H1 (cell line): ENCODE results near the gene C21orf58. TPM values are rescaled to one million over a fixed set of nuclear protein-coding genes. Genes with fewer than 3 reads are reported as not detected.

ENCODE experiments used
- CTCF ChIA-PET: fragments of 300-600 bp; sonication (Branson Sonifier 250); formaldehyde crosslinking; loops from one replicate; lab custom pipeline; 2021; ENCODE audit not compliant: partially characterized antibody; lab: Charles Lee
- POLR2A ChIA-PET: fragments of 300-600 bp; sonication (Branson Sonifier 250); formaldehyde crosslinking; loops from one replicate; lab custom pipeline; 2021; ENCODE audit warnings: inconsistent platforms; ENCODE audit not compliant: partially characterized antibody; lab: Charles Lee
- DNase-seq, 2 experiments: peaks; one replicate each; pipeline versions ENCODE4 v3.0.0 to v3.0.0-alpha.2; 2010 to 2022; ENCODE audit warnings: low spot score in 2 of 2, low read depth in 1 of 2, mixed read lengths in 1 of 2
- FAIRE-seq: peaks from 2 replicates; lab custom pipeline; 2011; peaks lifted over from hg19 to GRCh38; lab: Jason Lieb, UNC
- H2AFZ ChIP-seq: 2 replicates; pipeline ENCODE4 v1.8.1; 2012; ENCODE audit warnings: low read length, inconsistent platforms
- H2AK5ac ChIP-seq: 2 replicates; pipeline ENCODE4 v1.6.1; 2013; ENCODE audit warnings: low read depth, low read length
- H2BK120ac ChIP-seq: replicated peaks from 2 replicates; pipeline ENCODE3; 2013; ENCODE audit warnings: low read depth, low read length, inconsistent platforms
- H2BK12ac ChIP-seq: 2 replicates; pipeline ENCODE4 v1.6.1; 2013; ENCODE audit warnings: low read depth, low read length
- H2BK15ac ChIP-seq: 2 replicates; pipeline ENCODE4 v1.6.1; 2013; ENCODE audit warnings: low read length
- H2BK20ac ChIP-seq: 2 replicates; pipeline ENCODE4 v1.6.1; 2013; ENCODE audit warnings: low read length
- H2BK5ac ChIP-seq: 2 replicates; pipeline ENCODE4 v1.6.1; 2013; ENCODE audit warnings: low read depth, low read length
- H3K14ac ChIP-seq: 2 replicates; pipeline ENCODE4 v1.6.1; 2013; ENCODE audit warnings: inconsistent platforms; ENCODE audit not compliant: insufficient read length
- H3K18ac ChIP-seq: 2 replicates; pipeline ENCODE4 v1.6.1; 2013; ENCODE audit warnings: low read length; ENCODE audit errors: extremely low read depth
- H3K23ac ChIP-seq: 2 replicates; pipeline ENCODE4 v1.6.1; 2013; ENCODE audit warnings: inconsistent platforms; ENCODE audit not compliant: insufficient read length
- H3K23me2 ChIP-seq: 2 replicates; pipeline ENCODE4 v1.6.1; 2013; ENCODE audit warnings: low read depth, low read length
- H3K27ac ChIP-seq: 2 replicates; pipeline ENCODE4 v1.6.1; 2011; ENCODE audit warnings: low read depth, low read length, inconsistent platforms
- H3K27me3 ChIP-seq, 4 experiments: replicated peaks in 1 of 4; 1 replicate in 1 of 4; 2 replicates in 3 of 4; pipeline versions ENCODE4 v1.6.1 to v1.8.1; 2011 to 2013; ENCODE audit warnings: low read length in 3 of 4, mild to moderate bottlenecking in 3 of 4, inconsistent platforms in 2 of 4, mixed read lengths in 2 of 4, moderate library complexity in 1 of 4; ENCODE audit not compliant: control insufficient read depth in 3 of 4, insufficient read depth in 3 of 4; ENCODE audit errors: extremely low read depth in 1 of 4
- H3K36me3 ChIP-seq, 4 experiments: 2 replicates each; pipeline versions ENCODE4 v1.6.1 to v1.8.1; 2011 to 2013; ENCODE audit warnings: mild to moderate bottlenecking in 4 of 4, low read length in 3 of 4, moderate library complexity in 2 of 4, control low read depth in 1 of 4, inconsistent platforms in 1 of 4; ENCODE audit not compliant: insufficient read depth in 4 of 4, control insufficient read depth in 2 of 4
- H3K4ac ChIP-seq: replicated peaks from 2 replicates; pipeline ENCODE3; 2013; ENCODE audit warnings: low read length, low read depth, mixed read lengths, inconsistent platforms; ENCODE audit not compliant: insufficient read length
- H3K4me1 ChIP-seq, 4 experiments: replicated peaks in 1 of 4; 1 replicate in 1 of 4; 2 replicates in 3 of 4; pipeline versions ENCODE4 v1.6.1 to v1.8.1; 2011 to 2013; ENCODE audit warnings: low read length in 3 of 4, inconsistent platforms in 2 of 4, mixed read lengths in 1 of 4; ENCODE audit not compliant: insufficient read depth in 4 of 4, control insufficient read depth in 3 of 4
- H3K4me2 ChIP-seq, 2 experiments: 2 replicates each; pipeline versions ENCODE4 v1.6.1 to v1.8.1; 2011 to 2013; ENCODE audit warnings: low read depth in 2 of 2, low read length in 2 of 2, control low read depth in 1 of 2, inconsistent platforms in 1 of 2, mild to moderate bottlenecking in 1 of 2; ENCODE audit not compliant: insufficient read depth in 1 of 2
- H3K4me3 ChIP-seq, 4 experiments: fragments of 200-600, 300-600 bp in 1 of 4; sonication (generic), shearing (Covaris generic), sonication (Bioruptor Twin) in 1 of 4; 2 replicates each; pipeline versions ENCODE4 v1.5.1 to v1.8.1; 2011 to 2016; ENCODE audit warnings: low read length in 4 of 4, low read depth in 3 of 4, control low read depth in 2 of 4, inconsistent platforms in 2 of 4, mild to moderate bottlenecking in 2 of 4, mixed read lengths in 1 of 4, moderate library complexity in 1 of 4; ENCODE audit not compliant: insufficient read depth in 2 of 4; ENCODE audit errors: extremely low read depth in 1 of 4
- H3K56ac ChIP-seq: replicated peaks from 2 replicates; pipeline ENCODE3; 2013; ENCODE audit warnings: low read depth, mild to moderate bottlenecking, mixed read lengths, low read length, inconsistent platforms; ENCODE audit not compliant: insufficient read length
- H3K79me1 ChIP-seq: 2 replicates; pipeline ENCODE4 v1.6.1; 2013; ENCODE audit warnings: low read depth, low read length, control low read depth
- H3K79me2 ChIP-seq, 2 experiments: 2 replicates each; pipeline versions ENCODE4 v1.6.1 to v1.8.1; 2012 to 2013; ENCODE audit warnings: low read length in 2 of 2, mild to moderate bottlenecking in 2 of 2, inconsistent platforms in 1 of 2; ENCODE audit not compliant: insufficient read depth in 2 of 2, control insufficient read depth in 1 of 2
- H3K9ac ChIP-seq, 4 experiments: replicated peaks in 1 of 4; 1 replicate in 1 of 4; 2 replicates in 3 of 4; pipeline versions ENCODE4 v1.6.1 to v1.8.1; 2011 to 2013; ENCODE audit warnings: low read depth in 3 of 4, low read length in 3 of 4, control low read depth in 2 of 4, mild to moderate bottlenecking in 2 of 4, moderate library complexity in 2 of 4, inconsistent platforms in 1 of 4; ENCODE audit errors: extremely low read depth in 1 of 4
- H3K9me3 ChIP-seq, 2 experiments: 2 replicates each; pipeline versions ENCODE4 v1.6.1 to v1.8.1; 2012 to 2013; ENCODE audit warnings: mild to moderate bottlenecking in 2 of 2, moderate library complexity in 2 of 2, control low read depth in 1 of 2, inconsistent platforms in 1 of 2, low read depth in 1 of 2, low read length in 1 of 2, mixed read lengths in 1 of 2; ENCODE audit not compliant: insufficient read depth in 2 of 2
- H4K20me1 ChIP-seq, 2 experiments: replicated peaks in 1 of 2; 2 replicates each; pipeline versions ENCODE3 to v1.8.1; 2011 to 2013; ENCODE audit warnings: inconsistent platforms in 2 of 2, low read length in 2 of 2, mild to moderate bottlenecking in 1 of 2; ENCODE audit not compliant: insufficient read depth in 2 of 2, control insufficient read depth in 1 of 2
- H4K5ac ChIP-seq: 2 replicates; pipeline ENCODE4 v1.6.1; 2013; ENCODE audit warnings: low read length, low read depth, mixed read lengths, inconsistent platforms; ENCODE audit not compliant: insufficient read length
- H4K8ac ChIP-seq: 2 replicates; pipeline ENCODE4 v1.8.0; 2013; ENCODE audit warnings: mild to moderate bottlenecking, moderate library complexity, low read length, inconsistent platforms; ENCODE audit not compliant: insufficient read depth; ENCODE audit errors: extremely low read depth
- H4K91ac ChIP-seq: replicated peaks from 2 replicates; pipeline ENCODE3; 2013; ENCODE audit warnings: low read length, mixed read lengths, inconsistent platforms; ENCODE audit not compliant: insufficient read length
- GTF2F1 ChIP-seq: IDR thresholded peaks from 2 replicates; pipeline ENCODE4 v1.6.1; 2012; ENCODE audit warnings: low read depth, low read length, improper control_type of control experiment, borderline replicate concordance
- POLR2A ChIP-seq, 2 experiments: IDR thresholded peaks; 1 replicate in 1 of 2; 2 replicates in 1 of 2; pipeline ENCODE4 v1.6.1; 2011; ENCODE audit warnings: low read depth in 2 of 2, low read length in 2 of 2, mild to moderate bottlenecking in 2 of 2; ENCODE audit errors: control extremely low read depth in 1 of 2
- RFX5 ChIP-seq: IDR thresholded peaks from 2 replicates; pipeline ENCODE4 v1.6.1; 2011; ENCODE audit warnings: low read depth, low read length, improper control_type of control experiment, borderline replicate concordance
- SAP30 ChIP-seq: fragments of 300-600 bp; sonication (generic); IDR thresholded peaks from 2 replicates; pipeline ENCODE4 v1.7.1; 2012; ENCODE audit warnings: low read length, moderate library complexity, mild to moderate bottlenecking, inconsistent platforms; ENCODE audit not compliant: insufficient read depth, insufficient replicate concordance
- WGBS, 2 experiments: shearing (Covaris generic) in 1 of 2; methylation state at CpG; one replicate each; pipeline versions ENCODE4 v1.1.6 to v1.1.7; 2013 to 2015; ENCODE audit warnings: low lambda C conversion rate in 2 of 2, mixed read lengths in 2 of 2, inconsistent platforms in 1 of 2, low coverage in 1 of 2, missing lambda C conversion rate in 1 of 2; ENCODE audit not compliant: insufficient replicate concordance in 2 of 2, insufficient coverage in 1 of 2, insufficient read length in 1 of 2; ENCODE audit errors: extremely low coverage in 1 of 2, missing lambda C conversion rate in 1 of 2; 5-methylcytosine and 5-hydroxymethylcytosine counted together
- polyA plus RNA-seq, 7 experiments: library from polyadenylated mRNA; depleted of rRNA in 3 of 7; stranded (reverse) in 5 of 7; unstranded in 2 of 7; fragments of >200 nt in 5 of 7; fragments of 200-250 nt in 2 of 7; gene quantifications; 1 replicate in 5 of 7; 2 replicates in 1 of 7; 4 replicates in 1 of 7; pipeline versions ENCODE4 v1.2.1 to v1.2.3, GENCODE V29; 2011 to 2013; ENCODE audit warnings: missing spikeins in 2 of 7, mixed read lengths in 2 of 7
- total RNA-seq: library from RNA; stranded (reverse); fragmentation: NEBNext Ultra II Directional; extraction: Animal tissue kit (Norgen Biotek cat#: 25700); gene quantifications from 2 replicates; pipeline ENCODE4 v1.2.1, GENCODE V29; 2021
- TF ChIP-seq, protein P1 (sequence below), 3 experiments: IDR thresholded peaks; 1 replicate in 2 of 3; 2 replicates in 1 of 3; pipeline versions ENCODE4 v1.5.1 to v1.6.1; 2011; ENCODE audit warnings: low read length in 3 of 3, mild to moderate bottlenecking in 3 of 3, inconsistent platforms in 2 of 3, low read depth in 1 of 3, moderate library complexity in 1 of 3; ENCODE audit not compliant: insufficient read depth in 1 of 3; ENCODE audit errors: control extremely low read depth in 1 of 3

Gene C21orf58
- total and polyA plus RNA-seq, 2 of the 8 experiments (the other 6 are each of a cell fraction or from before 2014, with no cell fraction given) = 13.8 to 26.1 TPM

DNA sequence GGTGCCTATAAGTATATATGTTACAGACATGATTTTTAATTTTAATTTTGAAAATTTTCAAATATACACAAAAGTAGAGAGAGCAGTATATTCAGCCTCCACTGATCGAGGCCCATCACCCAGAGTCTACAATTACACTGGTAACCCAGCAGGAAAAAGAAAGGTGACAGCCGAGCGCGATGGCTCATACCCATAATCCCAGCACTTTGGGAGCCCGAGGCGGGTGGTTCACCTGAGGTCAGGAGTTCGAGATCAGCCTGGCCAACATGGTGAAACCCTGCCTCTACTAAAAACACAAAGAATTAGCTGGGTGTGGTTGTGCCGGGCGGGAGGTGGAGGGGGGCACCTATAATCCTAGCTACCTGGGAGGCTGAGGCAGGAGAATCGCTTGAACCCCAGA lies 36.1 kb downstream of the C21orf58 start:
- H3K27ac ChIP-seq = no peak overlapping the region
- FAIRE-seq = no peak
- H3K79me2 ChIP-seq = peaks cover 14 to 34% of the 10 kb centered on the region in 2 experiments

More for the DNA sequence above, 36.1 kb downstream of the C21orf58 start:
- Histone ChIP-seq H3K27me3 (no peaks in the 10 kb centered on the region), H2BK120ac (no peak overlapping the region), H2BK15ac (no peak overlapping the region), H3K9me3 (no peaks in the 10 kb centered on the region), H3K56ac (no peak overlapping the region), H3K79me1 (peaks cover 13% of the 10 kb centered on the region), H4K91ac (no peak overlapping the region), H2AFZ (no peak overlapping the region), H3K4me2 (peak overlapping the region; percentile 62 to 71; a peak in 2 of 4 replicates), H2BK20ac (no peak overlapping the region), H4K8ac (no peak overlapping the region), H3K36me3 (peaks cover 3 to 26% (median 11%) of the 10 kb centered on the region in 4 experiments; a peak in 6 of 8 replicates), H4K20me1 (peaks cover 5 to 12% of the 10 kb centered on the region in 2 experiments), H3K4me1 (peaks cover 3 to 9% (median 4%) of the 10 kb centered on the region in 4 experiments; a peak in 5 of 7 replicates), H2AK5ac (no peak overlapping the region), H2BK12ac (no peak overlapping the region), H4K5ac (no peak overlapping the region), H3K18ac (no peak overlapping the region), H3K14ac (no peak overlapping the region), H3K9ac (no peak overlapping the region), H3K23me2 (peaks cover 4% of the 10 kb centered on the region), H2BK5ac (no peak overlapping the region), H3K23ac (no peak overlapping the region), H3K4me3 (peak overlapping the region; percentile 55 to 90 (median 74); a peak in 6 of 8 replicates), H3K4ac (no peak overlapping the region)
- CTCF ChIA-PET = no interaction called here
- no peak for DNase-seq
- POLR2A ChIA-PET = interaction anchor here (1.2 kb wide), 1 partner anchor 10 kb away, joined by 7 read pairs; no protein-coding TSS in a partner anchor
- WGBS, 2 experiments = 93% methylated on average over 10 of the region's 10 CpGs; no CpG with 5 or more reads in 1 of the 2 experiments
- TF ChIP-seq, protein P1, sequence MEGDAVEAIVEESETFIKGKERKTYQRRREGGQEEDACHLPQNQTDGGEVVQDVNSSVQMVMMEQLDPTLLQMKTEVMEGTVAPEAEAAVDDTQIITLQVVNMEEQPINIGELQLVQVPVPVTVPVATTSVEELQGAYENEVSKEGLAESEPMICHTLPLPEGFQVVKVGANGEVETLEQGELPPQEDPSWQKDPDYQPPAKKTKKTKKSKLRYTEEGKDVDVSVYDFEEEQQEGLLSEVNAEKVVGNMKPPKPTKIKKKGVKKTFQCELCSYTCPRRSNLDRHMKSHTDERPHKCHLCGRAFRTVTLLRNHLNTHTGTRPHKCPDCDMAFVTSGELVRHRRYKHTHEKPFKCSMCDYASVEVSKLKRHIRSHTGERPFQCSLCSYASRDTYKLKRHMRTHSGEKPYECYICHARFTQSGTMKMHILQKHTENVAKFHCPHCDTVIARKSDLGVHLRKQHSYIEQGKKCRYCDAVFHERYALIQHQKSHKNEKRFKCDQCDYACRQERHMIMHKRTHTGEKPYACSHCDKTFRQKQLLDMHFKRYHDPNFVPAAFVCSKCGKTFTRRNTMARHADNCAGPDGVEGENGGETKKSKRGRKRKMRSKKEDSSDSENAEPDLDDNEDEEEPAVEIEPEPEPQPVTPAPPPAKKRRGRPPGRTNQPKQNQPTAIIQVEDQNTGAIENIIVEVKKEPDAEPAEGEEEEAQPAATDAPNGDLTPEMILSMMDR (IDR thresholded peaks at IDR 0.05; ENCODE audit: control extremely low read depth in 1 of 3, insufficient read depth in 1 of 3, low read depth in 1 of 3, low read length in 3 of 3) = no peak
- TF ChIP-seq GTF2F1 (no peak), SAP30 (no peak), POLR2A (IDR thresholded peaks at IDR 0.05; ENCODE audit: control extremely low read depth in 1 of 2, low read depth in 2 of 2, low read length in 2 of 2) (no peak), RFX5 (no peak)
